Keratinocyte (primary cell): ENCODE measurements around the gene CDADC1.

Experiments used
- CTCF ChIP-seq, 3 experiments: IDR thresholded peaks in 1 of 3; conservative IDR thresholded peaks in 1 of 3; optimal IDR thresholded peaks in 1 of 3; 2 replicates in 2 of 3; 3 replicates in 1 of 3; pipeline versions ENCODE3 to v1.5.1; 2011; ENCODE audit warnings: low read length in 3 of 3, mild to moderate bottlenecking in 3 of 3, moderate library complexity in 2 of 3, control low read depth in 1 of 3, inconsistent platforms in 1 of 3; ENCODE audit not compliant: insufficient read depth in 2 of 3; ENCODE audit errors: extremely low read depth in 1 of 3
- EZH2 ChIP-seq: IDR thresholded peaks from one replicate; pipeline ENCODE4 v1.6.1; 2012; ENCODE audit warnings: inconsistent platforms, mild to moderate bottlenecking, low read length, moderate library complexity

- TF ChIP-seq CTCF (optimal IDR thresholded peaks at IDR 0.05 in 1 of 3, IDR thresholded peaks at IDR 0.05 in 1 of 3, conservative IDR thresholded peaks at IDR 0.05 in 1 of 3; ENCODE audit: extremely low read depth in 1 of 3, insufficient read depth in 2 of 3, low read length in 3 of 3): no peak
- no peak for TF ChIP-seq EZH2
Measured at GRCh38 chr13:49245101-49245500, 2.6 kb upstream of the CDADC1 start.
